Suprapubic skin (tissue), 4 donors: ENCODE measurements around the gene ZNF507. TPM values are rescaled to one million over a fixed set of nuclear protein-coding genes. Genes with fewer than 3 reads are reported as not detected.
"Not testable (repeated sequence)": the region's sequence is repeated elsewhere in the genome, so short reads cannot be mapped to it uniquely, and the experiment has no call there.

Experiments
- DNase-seq, 2 donors: peaks; one replicate each; pipeline ENCODE4 v3.0.0-alpha.2; 2019; ENCODE audit warnings: low spot score in 2 of 2
- H3K27ac ChIP-seq: fragments of 200-600 bp; sonication (generic); one replicate; pipeline ENCODE4 v1.5.1; 2019
- H3K27me3 ChIP-seq: fragments of 200-600 bp; sonication (generic); one replicate; pipeline ENCODE4 v1.5.1; 2019
- H3K36me3 ChIP-seq: fragments of 200-600 bp; sonication (generic); one replicate; pipeline ENCODE4 v1.5.1; 2019
- H3K4me1 ChIP-seq: fragments of 200-600 bp; sonication (generic); one replicate; pipeline ENCODE4 v1.5.1; 2019
- H3K4me3 ChIP-seq: fragments of 200-600 bp; sonication (generic); one replicate; pipeline ENCODE4 v1.5.1; 2019; ENCODE audit warnings: mild to moderate bottlenecking
- H3K9me3 ChIP-seq: fragments of 200-600 bp; sonication (generic); one replicate; pipeline ENCODE4 v1.5.1; 2019
- CTCF ChIP-seq, 2 donors: fragments of 200-600 bp in 1 of 2; fragments of 450-650 bp in 1 of 2; sonication (generic) in 1 of 2; IDR thresholded peaks; one replicate each; pipeline ENCODE4 v1.5.1; 2016 to 2019; ENCODE audit warnings: antibody characterized with exemption in 2 of 2, mild to moderate bottlenecking in 1 of 2, moderate library complexity in 1 of 2
- EP300 ChIP-seq: sonication (generic); formaldehyde crosslinking; IDR thresholded peaks from one replicate; pipeline ENCODE4 v1.6.1; 2017; ENCODE audit warnings: antibody characterized with exemption
- POLR2A ChIP-seq, 2 donors: fragments of 450-650 bp; IDR thresholded peaks; one replicate each; pipeline ENCODE4 v1.6.1; 2017; ENCODE audit warnings: antibody characterized with exemption in 2 of 2, mild to moderate bottlenecking in 2 of 2, moderate library complexity in 2 of 2
- POLR2AphosphoS5 ChIP-seq, 3 donors: sonication (generic); formaldehyde crosslinking; IDR thresholded peaks; one replicate each; pipeline ENCODE4 v1.6.1; 2017; ENCODE audit warnings: antibody characterized with exemption in 3 of 3
- WGBS: methylation state at CpG from one replicate; pipeline ENCODE4 v1.1.5; 2018; 5-methylcytosine and 5-hydroxymethylcytosine counted together
- total RNA-seq, 4 donors: library from RNA; depleted of rRNA; stranded (reverse); fragments of >200 nt; gene quantifications; one replicate each; pipeline ENCODE4 v1.1.0, GENCODE V29; 2016

ZNF507 gene
- total RNA-seq, 4 donors from 2014 or later = 11.2 to 34.0 (median 18.1) TPM

- 90% methylated on average over 2 of the region's 2 CpGs for WGBS
- Histone ChIP-seq H3K27me3 (no peaks in the 10 kb centered on the region), H3K9me3 (no peaks in the 10 kb centered on the region), H3K4me1 (peaks cover 9% of the 10 kb centered on the region), H3K36me3 (peaks cover 33% of the 10 kb centered on the region), H3K4me3 (no peak overlapping the region), H3K27ac (no peak overlapping the region)
- TF ChIP-seq POLR2A (IDR thresholded peaks at IDR 0.05) (no peak), POLR2AphosphoS5 (IDR thresholded peaks at IDR 0.05) (no peak), EP300 (no peak), CTCF (IDR thresholded peaks at IDR 0.05) (no peak)
- DNase-seq = no peak
Measured at GRCh38 chr19:32368787-32369186, 23.4 kb downstream of the ZNF507 start.

GRCh38 chr19:32372726-32373517, 27.5 kb downstream of the ZNF507 start:
- 94% methylated on average over 7 of the region's 7 CpGs for WGBS
- Histone ChIP-seq H3K27ac (no peak overlapping the region), H3K27me3 (no peaks in the 10 kb centered on the region), H3K36me3 (peaks cover 42% of the 10 kb centered on the region), H3K9me3 (no peaks in the 10 kb centered on the region), H3K4me1 (peaks cover 10% of the 10 kb centered on the region), H3K4me3 (no peak overlapping the region)
- no peak for DNase-seq
- TF ChIP-seq POLR2AphosphoS5 (IDR thresholded peaks at IDR 0.05) (no peak), EP300 (no peak), POLR2A (IDR thresholded peaks at IDR 0.05) (no peak), CTCF (IDR thresholded peaks at IDR 0.05) (no peak)

GRCh38 chr19:32373585-32374295, 28.3 kb downstream of the ZNF507 start:
- no peak for TF ChIP-seq EP300
- TF ChIP-seq CTCF (IDR thresholded peaks at IDR 0.05) = no peak
- TF ChIP-seq POLR2A (IDR thresholded peaks at IDR 0.05) = no peak
- peak in 1 of 3 donors; percentile 20 for TF ChIP-seq POLR2AphosphoS5 (IDR thresholded peaks at IDR 0.05)
- Histone ChIP-seq H3K4me3 (no peak overlapping the region), H3K27ac (no peak overlapping the region), H3K4me1 (peaks cover 10% of the 10 kb centered on the region), H3K9me3 (no peaks in the 10 kb centered on the region), H3K27me3 (no peaks in the 10 kb centered on the region), H3K36me3 (peaks cover 37% of the 10 kb centered on the region)
- DNase-seq = no peak
- WGBS = 65% methylated on average over 10 of the region's 10 CpGs

- not testable (repeated sequence) for H3K27ac ChIP-seq, DNase-seq, H3K27me3 ChIP-seq, H3K4me3 ChIP-seq, H3K9me3 ChIP-seq
- H3K4me1 ChIP-seq = peaks cover 10% of the 10 kb centered on the region
- 90% methylated on average over 3 of the region's 3 CpGs for WGBS
- peaks cover 37% of the 10 kb centered on the region for H3K36me3 ChIP-seq
Measured at GRCh38 chr19:32374362-32374761, 29.0 kb downstream of the ZNF507 start.

- H3K4me1 ChIP-seq = peaks cover 10% of the 10 kb centered on the region
- not testable (repeated sequence) for H3K27ac ChIP-seq, DNase-seq, H3K27me3 ChIP-seq, H3K9me3 ChIP-seq, H3K4me3 ChIP-seq
- peaks cover 44% of the 10 kb centered on the region for H3K36me3 ChIP-seq
- 93% methylated on average over 9 of the region's 9 CpGs for WGBS
Measured at GRCh38 chr19:32377088-32377487, 31.7 kb downstream of the ZNF507 start.

- TF ChIP-seq CTCF (IDR thresholded peaks at IDR 0.05) (no peak), POLR2A (IDR thresholded peaks at IDR 0.05) (no peak), POLR2AphosphoS5 (IDR thresholded peaks at IDR 0.05) (no peak), EP300 (no peak)
- no peaks in the 10 kb centered on the region for H3K9me3 ChIP-seq
- WGBS = 91% methylated on average over 3 of the region's 3 CpGs
- no peak overlapping the region for H3K4me3 ChIP-seq
- no peaks in the 10 kb centered on the region for H3K27me3 ChIP-seq
- H3K4me1 ChIP-seq = no peaks in the 10 kb centered on the region
- no peak overlapping the region for H3K27ac ChIP-seq
- no peak for DNase-seq
- H3K36me3 ChIP-seq = peaks cover 48% of the 10 kb centered on the region
Measured at GRCh38 chr19:32380269-32380668, 34.9 kb downstream of the ZNF507 start.
